NT2/D1 (cell line): ENCODE measurements around the gene HCFC1R1.

Experiments used
- DNase-seq: peaks from one replicate; pipeline ENCODE4 v3.0.0-alpha.2; 2011; ENCODE audit warnings: low read depth, low spot score
- H3K27me3 ChIP-seq: 2 replicates; pipeline ENCODE4 v1.6.0; 2011; ENCODE audit warnings: mild to moderate bottlenecking; ENCODE audit not compliant: insufficient read length, insufficient read depth
- H3K36me3 ChIP-seq: 2 replicates; pipeline ENCODE4 v1.6.1; 2011; ENCODE audit warnings: mild to moderate bottlenecking, low read length, mixed read lengths; ENCODE audit not compliant: insufficient read depth, insufficient read length
- H3K4me1 ChIP-seq: 2 replicates; pipeline ENCODE4 v1.5.1; 2011; ENCODE audit not compliant: insufficient read depth, insufficient read length
- H3K4me3 ChIP-seq: 2 replicates; pipeline ENCODE4 v1.5.1; 2011; ENCODE audit warnings: low read depth; ENCODE audit not compliant: insufficient read length
- H3K9ac ChIP-seq: 2 replicates; pipeline ENCODE4 v1.6.0; 2011; ENCODE audit warnings: low read depth; ENCODE audit not compliant: insufficient read length
- H3K9me3 ChIP-seq: 2 replicates; pipeline ENCODE4 v1.5.1; 2011; ENCODE audit warnings: mild to moderate bottlenecking, low read length; ENCODE audit not compliant: insufficient read depth
- SUZ12 ChIP-seq: IDR thresholded peaks from 2 replicates; pipeline ENCODE4 v1.6.1; 2011; ENCODE audit not compliant: insufficient read length, insufficient read depth; ENCODE audit errors: extremely low read depth
- YY1 ChIP-seq: IDR thresholded peaks from 2 replicates; pipeline ENCODE4 v1.6.1; 2011; ENCODE audit not compliant: insufficient read length, insufficient read depth
- ZNF274 ChIP-seq: IDR thresholded peaks from 2 replicates; pipeline ENCODE4 v1.6.1; 2011; ENCODE audit warnings: mild to moderate bottlenecking, low read depth, low read length

HCFC1R1 gene

GRCh38 chr16:3038896-3039295 is 15.2 kb upstream of the HCFC1R1 start:
- Histone ChIP-seq H3K36me3 (no peaks in the 10 kb centered on the region), H3K27me3 (peaks cover 67% of the 10 kb centered on the region), H3K4me3 (no peak overlapping the region), H3K4me1 (peaks cover 21% of the 10 kb centered on the region), H3K9me3 (no peaks in the 10 kb centered on the region), H3K9ac (no peak overlapping the region)
- TF ChIP-seq YY1 (no peak), ZNF274 (no peak), SUZ12 (no peak)
- DNase-seq, result no peak

GRCh38 chr16:3038256-3038655 is 14.5 kb upstream of the HCFC1R1 start:
- DNase-seq, result no peak
- Histone ChIP-seq H3K4me3 (no peak overlapping the region), H3K36me3 (no peaks in the 10 kb centered on the region), H3K9ac (no peak overlapping the region), H3K9me3 (no peaks in the 10 kb centered on the region), H3K4me1 (peaks cover 21% of the 10 kb centered on the region), H3K27me3 (peaks cover 66% of the 10 kb centered on the region)
- no peak for TF ChIP-seq YY1
- TF ChIP-seq ZNF274, result no peak
- no peak for TF ChIP-seq SUZ12

GRCh38 chr16:3036726-3037315 is 13.1 kb upstream of the HCFC1R1 start, which contains the start of gene BICDL2:
BICDL2 (minus strand) TSS chr16:3036944; CDS start chr16:3035496, 1,448 bp downstream.
- no peak for DNase-seq
- H3K9me3 ChIP-seq, result no peaks in the 10 kb centered on the region
- TF ChIP-seq ZNF274, result no peak
- no peak for TF ChIP-seq SUZ12
- TF ChIP-seq YY1, result no peak
- H3K36me3 ChIP-seq, result no peaks in the 10 kb centered on the region
- no peak within 1 kb of the TSS for H3K9ac ChIP-seq
- peaks cover 28% of the 10 kb centered on the region for H3K4me1 ChIP-seq
- no peak within 1 kb of the TSS for H3K4me3 ChIP-seq
- peaks cover 63% of the 10 kb centered on the region for H3K27me3 ChIP-seq

- no peak for TF ChIP-seq YY1
- no peak for TF ChIP-seq SUZ12
- TF ChIP-seq ZNF274, result no peak
- Histone ChIP-seq H3K4me3 (no peak overlapping the region), H3K27me3 (peaks cover 63% of the 10 kb centered on the region), H3K36me3 (no peaks in the 10 kb centered on the region), H3K4me1 (peaks cover 31% of the 10 kb centered on the region), H3K9ac (no peak overlapping the region), H3K9me3 (no peaks in the 10 kb centered on the region)
- no peak for DNase-seq
Observed at GRCh38 chr16:3035972-3036725, 12.4 kb upstream of the HCFC1R1 start.

GRCh38 chr16:3035289-3035971 is 11.7 kb upstream of the HCFC1R1 start:
- Histone ChIP-seq H3K9ac (no peak overlapping the region), H3K36me3 (no peaks in the 10 kb centered on the region), H3K4me1 (peaks cover 35% of the 10 kb centered on the region), H3K9me3 (no peaks in the 10 kb centered on the region), H3K4me3 (no peak overlapping the region), H3K27me3 (peaks cover 63% of the 10 kb centered on the region)
- no peak for DNase-seq
- TF ChIP-seq SUZ12 (no peak), ZNF274 (no peak), YY1 (no peak)

- peaks cover 5% of the 10 kb centered on the region for H3K36me3 ChIP-seq
- H3K4me3 ChIP-seq, result no peak overlapping the region
- TF ChIP-seq SUZ12 (no peak), YY1 (no peak), ZNF274 (no peak)
- H3K9me3 ChIP-seq, result no peaks in the 10 kb centered on the region
- H3K27me3 ChIP-seq, result peaks cover 41% of the 10 kb centered on the region
- no peak for DNase-seq
- peaks cover 31% of the 10 kb centered on the region for H3K4me1 ChIP-seq
- H3K9ac ChIP-seq, result no peak overlapping the region
Observed at GRCh38 chr16:3032624-3033023, 8.9 kb upstream of the HCFC1R1 start.
